ENCODE data around the gene PEX11B.
A peak's percentile ranks its signal among the peaks of the same experiment; 100 is the strongest.

DNA sequence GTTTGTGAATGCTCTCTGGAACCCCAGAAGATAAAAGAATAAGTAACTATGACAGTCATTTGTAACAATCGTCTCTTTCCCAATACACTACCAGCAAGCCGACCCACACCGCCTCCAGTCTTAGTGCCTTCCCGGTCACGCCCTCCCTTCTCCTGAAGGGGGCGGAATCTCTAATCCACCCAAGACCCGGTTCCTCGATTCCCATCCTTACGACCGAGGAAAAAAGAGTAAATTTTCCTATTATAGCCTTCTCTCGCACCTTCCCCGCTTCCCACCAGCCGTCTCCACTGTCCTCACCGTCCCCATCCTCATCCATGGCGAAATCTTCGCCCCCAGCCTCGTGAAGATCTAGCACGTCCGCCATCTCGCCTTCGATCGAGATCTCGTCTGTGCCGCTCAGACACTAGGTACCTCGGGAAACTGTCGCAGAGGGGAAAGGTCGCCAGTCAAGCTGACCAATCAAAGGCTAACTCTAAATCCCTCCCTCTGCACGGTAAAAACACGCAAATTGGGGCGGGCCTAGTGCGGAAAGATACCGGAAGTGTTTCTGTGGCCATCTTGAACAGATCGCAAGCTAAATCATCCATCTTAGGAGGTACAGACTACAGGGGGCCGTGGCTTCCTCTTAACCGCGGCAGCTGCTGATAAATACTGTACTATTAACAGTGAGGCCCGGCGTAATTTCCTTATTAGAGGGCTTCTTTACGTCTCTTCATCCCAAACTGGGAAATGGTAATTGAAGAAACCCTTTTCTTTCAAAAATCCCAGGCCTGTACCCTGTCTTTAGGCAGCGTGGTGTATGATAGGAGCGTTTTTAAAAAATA is 8.8 kb upstream of the PEX11B start, which contains the start of gene RBM8A:
- peak; percentile 96 for TF ChIP-seq POLR2AphosphoS5 (IDR thresholded peaks at IDR 0.05; ENCODE audit: low read depth, low read length)
- peak; percentile 81; the same call in 1 of the 2 replicates for TF ChIP-seq TAF1 (IDR thresholded peaks at IDR 0.05; ENCODE audit: borderline replicate concordance, insufficient read depth, low read length)
- TF ChIP-seq, protein P1, sequence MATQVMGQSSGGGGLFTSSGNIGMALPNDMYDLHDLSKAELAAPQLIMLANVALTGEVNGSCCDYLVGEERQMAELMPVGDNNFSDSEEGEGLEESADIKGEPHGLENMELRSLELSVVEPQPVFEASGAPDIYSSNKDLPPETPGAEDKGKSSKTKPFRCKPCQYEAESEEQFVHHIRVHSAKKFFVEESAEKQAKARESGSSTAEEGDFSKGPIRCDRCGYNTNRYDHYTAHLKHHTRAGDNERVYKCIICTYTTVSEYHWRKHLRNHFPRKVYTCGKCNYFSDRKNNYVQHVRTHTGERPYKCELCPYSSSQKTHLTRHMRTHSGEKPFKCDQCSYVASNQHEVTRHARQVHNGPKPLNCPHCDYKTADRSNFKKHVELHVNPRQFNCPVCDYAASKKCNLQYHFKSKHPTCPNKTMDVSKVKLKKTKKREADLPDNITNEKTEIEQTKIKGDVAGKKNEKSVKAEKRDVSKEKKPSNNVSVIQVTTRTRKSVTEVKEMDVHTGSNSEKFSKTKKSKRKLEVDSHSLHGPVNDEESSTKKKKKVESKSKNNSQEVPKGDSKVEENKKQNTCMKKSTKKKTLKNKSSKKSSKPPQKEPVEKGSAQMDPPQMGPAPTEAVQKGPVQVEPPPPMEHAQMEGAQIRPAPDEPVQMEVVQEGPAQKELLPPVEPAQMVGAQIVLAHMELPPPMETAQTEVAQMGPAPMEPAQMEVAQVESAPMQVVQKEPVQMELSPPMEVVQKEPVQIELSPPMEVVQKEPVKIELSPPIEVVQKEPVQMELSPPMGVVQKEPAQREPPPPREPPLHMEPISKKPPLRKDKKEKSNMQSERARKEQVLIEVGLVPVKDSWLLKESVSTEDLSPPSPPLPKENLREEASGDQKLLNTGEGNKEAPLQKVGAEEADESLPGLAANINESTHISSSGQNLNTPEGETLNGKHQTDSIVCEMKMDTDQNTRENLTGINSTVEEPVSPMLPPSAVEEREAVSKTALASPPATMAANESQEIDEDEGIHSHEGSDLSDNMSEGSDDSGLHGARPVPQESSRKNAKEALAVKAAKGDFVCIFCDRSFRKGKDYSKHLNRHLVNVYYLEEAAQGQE (IDR thresholded peaks at IDR 0.05; ENCODE audit: insufficient read depth in 1 of 2, low read depth in 2 of 2, low read length in 2 of 2) = peak in 1 of 2 experiments; percentile 55; a peak in 1 of 4 replicates

Measured in PFSK-1 (cell line).